Hematopoietic multipotent progenitor cell treated with erythropoietin and hydrocortisone succinate and interleukin-3 and kit ligand, for 4 days (in vitro differentiated cells): ENCODE results near the gene INTU.

Experiments
- DNase-seq: peaks from one replicate; pipeline ENCODE4 v3.0.0-alpha.2; 2015

INTU gene

DNA sequence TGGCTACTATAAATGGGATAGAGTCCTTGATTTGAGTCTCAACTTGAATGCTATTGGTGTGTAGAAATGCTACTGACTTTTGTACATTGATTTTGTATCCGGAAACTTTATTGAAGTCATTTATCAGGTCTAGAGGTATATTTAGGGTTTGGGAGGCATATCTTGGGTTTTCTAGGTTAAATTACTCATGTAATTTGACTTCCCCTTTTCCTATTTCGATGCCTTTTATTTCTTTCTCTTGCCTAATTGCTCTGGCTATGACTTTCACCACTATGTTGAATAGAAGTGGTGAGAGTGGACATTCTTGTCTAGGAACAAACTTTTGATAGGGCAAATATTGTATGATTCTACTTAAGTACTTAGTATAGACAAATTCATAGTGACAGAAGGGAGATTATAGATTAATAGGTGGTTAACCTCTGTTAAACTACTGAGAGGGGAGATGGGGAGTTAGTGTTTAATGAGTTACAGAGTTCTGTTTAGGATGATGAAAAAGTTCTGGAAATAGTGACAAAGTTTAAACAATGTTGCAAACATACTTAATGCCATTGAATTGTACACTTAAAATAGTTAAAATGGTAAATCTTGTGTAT, 126.6 kb downstream of the INTU start:
- no peak for DNase-seq

DNA sequence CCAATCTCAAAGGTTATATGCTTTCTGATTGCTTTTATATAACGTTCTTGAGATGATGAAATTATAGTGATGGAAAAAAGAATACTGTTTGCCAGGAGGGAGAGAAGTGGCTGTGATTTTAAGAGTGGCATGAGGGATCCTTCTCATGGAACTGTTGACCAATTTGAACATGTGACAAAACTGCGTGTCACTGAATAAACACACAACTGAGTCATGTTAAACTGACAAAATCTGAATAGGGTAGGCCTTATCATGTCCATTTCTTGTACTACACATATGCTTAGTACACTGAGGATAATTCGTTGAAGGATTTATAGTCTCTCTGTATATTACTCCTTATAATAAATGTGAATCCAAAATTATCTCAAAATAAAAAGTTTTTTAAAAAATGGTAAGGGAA, 127.1 kb downstream of the INTU start:
- DNase-seq: no peak

- peak; percentile 32 for DNase-seq
Observed at GRCh38 chr4:127771535-127772275, 138.9 kb downstream of the INTU start.

DNA sequence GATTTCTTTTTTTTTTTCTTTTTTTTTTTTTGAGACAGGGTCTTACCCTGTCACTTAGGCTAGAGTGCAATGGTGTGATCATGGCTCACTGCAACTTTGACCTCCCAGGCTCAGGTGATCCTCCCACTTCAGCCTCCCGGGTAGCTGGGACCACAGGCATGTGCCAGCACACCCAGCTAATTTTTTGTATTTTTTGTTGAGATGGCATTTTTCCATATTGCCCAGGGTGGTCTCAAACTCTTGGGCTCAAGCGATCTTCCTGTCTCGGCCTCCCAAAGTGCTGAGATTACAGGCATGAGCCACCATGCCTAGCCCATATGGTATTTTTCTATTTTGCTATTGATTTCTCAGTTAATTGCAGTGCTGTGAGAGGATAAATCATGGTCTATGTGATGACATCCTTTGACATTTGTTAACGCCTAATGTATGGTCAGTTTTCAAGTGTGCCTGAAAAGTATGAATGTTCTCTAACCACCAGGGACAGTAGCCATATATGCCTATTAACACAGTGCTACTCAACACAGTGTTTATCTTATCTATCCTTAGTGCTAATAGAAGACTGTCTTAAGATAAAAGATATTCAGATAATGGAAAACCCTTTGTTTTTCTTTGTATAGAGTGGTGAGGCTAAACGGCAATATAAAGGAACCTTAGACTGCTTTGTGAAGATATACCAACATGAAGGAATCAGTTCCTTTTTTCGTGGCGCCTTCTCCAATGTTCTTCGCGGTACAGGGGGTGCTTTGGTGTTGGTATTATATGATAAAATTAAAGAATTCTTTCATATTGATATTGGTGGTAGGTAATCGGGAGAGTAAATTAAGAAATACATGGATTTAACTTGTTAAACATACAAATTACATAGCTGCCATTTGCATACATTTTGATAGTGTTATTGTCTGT, 140.3 kb downstream of the INTU start:
- DNase-seq: no peak

DNA sequence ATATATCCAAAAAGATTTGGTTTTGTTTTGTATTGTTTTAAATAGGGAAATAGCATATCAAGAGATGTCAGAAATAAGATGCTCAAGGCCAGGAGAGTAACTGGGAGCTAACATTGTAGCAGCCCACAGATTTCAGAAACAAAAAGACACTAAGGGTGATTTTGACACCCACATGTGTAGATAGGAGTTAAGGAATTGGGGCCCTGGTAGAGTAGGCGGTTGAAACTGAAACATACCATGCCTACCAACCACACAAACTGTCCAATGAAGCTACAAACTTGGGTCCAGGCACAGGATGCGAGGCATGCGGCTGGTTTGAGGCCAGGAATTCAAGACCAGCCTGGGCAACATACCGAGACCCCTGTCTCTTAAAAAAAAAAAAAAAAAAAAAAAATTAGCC, 143.1 kb downstream of the INTU start:
- no peak for DNase-seq
